ENCODE results near the gene PPP1R11. TPM values are rescaled to one million over a fixed set of nuclear protein-coding genes. Genes with fewer than 3 reads are reported as not detected.

The PPP1R11 gene
- total RNA-seq, 1 experiment from 2014 or later = 35.5 TPM

DNA sequence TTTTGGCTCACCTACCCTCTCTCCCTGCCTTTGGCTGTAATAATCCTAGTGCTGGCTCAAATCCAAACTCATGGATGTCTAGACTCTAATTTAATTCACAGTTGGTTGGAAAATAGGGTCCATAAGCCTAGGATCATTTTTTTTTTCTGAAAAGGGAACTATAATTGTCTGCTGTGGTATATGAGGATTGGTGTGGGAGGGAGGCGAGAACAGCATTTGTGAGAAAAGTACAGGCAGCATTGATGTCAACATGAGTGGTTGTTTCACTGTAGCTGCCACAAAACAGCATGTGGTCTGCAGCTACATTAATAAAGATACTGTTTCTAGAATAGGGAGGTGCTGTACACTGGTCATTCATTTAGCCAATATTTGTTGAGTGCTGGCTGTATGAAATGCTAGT lies 24.5 kb upstream of the PPP1R11 start:
- H3K27me3 Mint-ChIP-seq (ENCODE audit: insufficient read depth, unreplicated experiment) = no peaks in the 10 kb centered on the region
- intact Hi-C loops (cut with micrococcal nuclease; ENCODE audit: unreplicated experiment) = no loop called here
- H3K36me3 Mint-ChIP-seq (ENCODE audit: insufficient read depth, unreplicated experiment) = no peaks in the 10 kb centered on the region
- H3K4me1 Mint-ChIP-seq (ENCODE audit: low read depth, unreplicated experiment) = no peaks in the 10 kb centered on the region
- TF ChIP-seq, protein P1, sequence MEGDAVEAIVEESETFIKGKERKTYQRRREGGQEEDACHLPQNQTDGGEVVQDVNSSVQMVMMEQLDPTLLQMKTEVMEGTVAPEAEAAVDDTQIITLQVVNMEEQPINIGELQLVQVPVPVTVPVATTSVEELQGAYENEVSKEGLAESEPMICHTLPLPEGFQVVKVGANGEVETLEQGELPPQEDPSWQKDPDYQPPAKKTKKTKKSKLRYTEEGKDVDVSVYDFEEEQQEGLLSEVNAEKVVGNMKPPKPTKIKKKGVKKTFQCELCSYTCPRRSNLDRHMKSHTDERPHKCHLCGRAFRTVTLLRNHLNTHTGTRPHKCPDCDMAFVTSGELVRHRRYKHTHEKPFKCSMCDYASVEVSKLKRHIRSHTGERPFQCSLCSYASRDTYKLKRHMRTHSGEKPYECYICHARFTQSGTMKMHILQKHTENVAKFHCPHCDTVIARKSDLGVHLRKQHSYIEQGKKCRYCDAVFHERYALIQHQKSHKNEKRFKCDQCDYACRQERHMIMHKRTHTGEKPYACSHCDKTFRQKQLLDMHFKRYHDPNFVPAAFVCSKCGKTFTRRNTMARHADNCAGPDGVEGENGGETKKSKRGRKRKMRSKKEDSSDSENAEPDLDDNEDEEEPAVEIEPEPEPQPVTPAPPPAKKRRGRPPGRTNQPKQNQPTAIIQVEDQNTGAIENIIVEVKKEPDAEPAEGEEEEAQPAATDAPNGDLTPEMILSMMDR (IDR thresholded peaks at IDR 0.05; ENCODE audit: insufficient read depth in 1 of 2, low read depth in 1 of 2, low read length in 1 of 2, severe bottlenecking in 1 of 2, unreplicated experiment in 1 of 2) = no peak
- no peaks in the 10 kb centered on the region for H3K9me3 ChIP-seq
- H3K4me3 ChIP-seq (ENCODE audit: low read depth, low read length) = no peak overlapping the region
- no peaks in the 10 kb centered on the region for H3K36me3 ChIP-seq (ENCODE audit: control insufficient read depth, insufficient read depth, low read length)
- CTCF ChIA-PET = no interaction called here
- no peak for DNase-seq
- no peaks in the 10 kb centered on the region for H3K4me1 ChIP-seq
- H3K4me3 Mint-ChIP-seq (ENCODE audit: unreplicated experiment) = no peak overlapping the region
- POLR2A ChIA-PET = no interaction called here
- no TSS peak for BruUV-seq (replicated peaks)
- no peaks in the 10 kb centered on the region for H3K9me3 Mint-ChIP-seq (ENCODE audit: unreplicated experiment)
- no peaks in the 10 kb centered on the region for H3K27me3 ChIP-seq (replicated peaks; ENCODE audit: control insufficient read depth, insufficient read depth, low read length)
- no peak overlapping the region for H3K27ac Mint-ChIP-seq (ENCODE audit: unreplicated experiment)

- intact Hi-C loops (cut with micrococcal nuclease; ENCODE audit: unreplicated experiment) = no loop called here
- TF ChIP-seq, protein P1 (IDR thresholded peaks at IDR 0.05; ENCODE audit: insufficient read depth in 1 of 2, low read depth in 1 of 2, low read length in 1 of 2, severe bottlenecking in 1 of 2, unreplicated experiment in 1 of 2) = no peak
- Mint-ChIP-seq H3K27me3 (ENCODE audit: insufficient read depth, unreplicated experiment) (no peaks in the 10 kb centered on the region), H3K27ac (ENCODE audit: unreplicated experiment) (no peak overlapping the region), H3K4me1 (ENCODE audit: low read depth, unreplicated experiment) (no peaks in the 10 kb centered on the region), H3K4me3 (ENCODE audit: unreplicated experiment) (no peak overlapping the region), H3K36me3 (ENCODE audit: insufficient read depth, unreplicated experiment) (no peaks in the 10 kb centered on the region), H3K9me3 (ENCODE audit: unreplicated experiment) (no peaks in the 10 kb centered on the region)
- no peak overlapping the region for H3K4me3 ChIP-seq (ENCODE audit: low read depth, low read length)
- no peaks in the 10 kb centered on the region for H3K27me3 ChIP-seq (replicated peaks; ENCODE audit: control insufficient read depth, insufficient read depth, low read length)
- no peaks in the 10 kb centered on the region for H3K4me1 ChIP-seq
- ChIA-PET CTCF (no interaction called here), POLR2A (no interaction called here)
- no peaks in the 10 kb centered on the region for H3K9me3 ChIP-seq
- no peaks in the 10 kb centered on the region for H3K36me3 ChIP-seq (ENCODE audit: control insufficient read depth, insufficient read depth, low read length)
- DNase-seq = no peak
- no TSS peak for BruUV-seq (replicated peaks)
Measured at GRCh38 chr6:30042914-30043313, 24.1 kb upstream of the PPP1R11 start.

DNA sequence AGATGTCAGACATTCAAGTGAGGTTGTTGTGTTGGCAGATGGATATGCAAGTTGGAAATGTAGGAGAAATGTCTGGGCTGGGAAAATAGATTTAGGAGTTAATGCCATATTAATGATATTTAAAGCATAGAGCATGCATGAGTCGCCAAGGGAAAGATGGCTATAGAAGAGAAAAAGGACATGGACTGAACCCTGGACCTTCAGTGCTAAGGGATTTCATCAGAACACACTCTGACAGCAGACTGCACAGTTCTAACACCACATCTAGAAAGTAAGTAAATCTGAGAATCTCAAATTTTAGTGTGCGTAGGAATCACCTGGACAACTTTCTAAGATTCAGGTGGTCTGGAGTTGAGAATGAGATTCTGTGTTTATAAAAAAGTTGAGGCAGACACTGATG lies 23.3 kb upstream of the PPP1R11 start:
- ChIA-PET POLR2A (no interaction called here), CTCF (no interaction called here)

More for the DNA sequence above, 23.3 kb upstream of the PPP1R11 start:
- Mint-ChIP-seq H3K27ac (ENCODE audit: unreplicated experiment) (no peak overlapping the region), H3K4me1 (ENCODE audit: low read depth, unreplicated experiment) (no peaks in the 10 kb centered on the region), H3K36me3 (ENCODE audit: insufficient read depth, unreplicated experiment) (no peaks in the 10 kb centered on the region), H3K4me3 (ENCODE audit: unreplicated experiment) (no peak overlapping the region), H3K27me3 (ENCODE audit: insufficient read depth, unreplicated experiment) (no peaks in the 10 kb centered on the region), H3K9me3 (ENCODE audit: unreplicated experiment) (no peaks in the 10 kb centered on the region)
- no peak for DNase-seq
- no peaks in the 10 kb centered on the region for H3K36me3 ChIP-seq (ENCODE audit: control insufficient read depth, insufficient read depth, low read length)
- no TSS peak for BruUV-seq (replicated peaks)
- H3K27me3 ChIP-seq (replicated peaks; ENCODE audit: control insufficient read depth, insufficient read depth, low read length) = no peaks in the 10 kb centered on the region
- TF ChIP-seq, protein P1 (IDR thresholded peaks at IDR 0.05; ENCODE audit: insufficient read depth in 1 of 2, low read depth in 1 of 2, low read length in 1 of 2, severe bottlenecking in 1 of 2, unreplicated experiment in 1 of 2) = no peak
- H3K9me3 ChIP-seq = no peaks in the 10 kb centered on the region
- intact Hi-C loops (cut with micrococcal nuclease; ENCODE audit: unreplicated experiment) = no loop called here
- no peak overlapping the region for H3K4me3 ChIP-seq (ENCODE audit: low read depth, low read length)
- no peaks in the 10 kb centered on the region for H3K4me1 ChIP-seq

Measured in Caco-2 (cell line).